ENCODE results near the gene SLC17A2. TPM values are rescaled to one million over a fixed set of nuclear protein-coding genes. Genes with fewer than 3 reads are reported as not detected.

Gene SLC17A2
- total and polyA plus RNA-seq, 2 of the 4 experiments (the other 2 are of a cell fraction), result not detected

DNA sequence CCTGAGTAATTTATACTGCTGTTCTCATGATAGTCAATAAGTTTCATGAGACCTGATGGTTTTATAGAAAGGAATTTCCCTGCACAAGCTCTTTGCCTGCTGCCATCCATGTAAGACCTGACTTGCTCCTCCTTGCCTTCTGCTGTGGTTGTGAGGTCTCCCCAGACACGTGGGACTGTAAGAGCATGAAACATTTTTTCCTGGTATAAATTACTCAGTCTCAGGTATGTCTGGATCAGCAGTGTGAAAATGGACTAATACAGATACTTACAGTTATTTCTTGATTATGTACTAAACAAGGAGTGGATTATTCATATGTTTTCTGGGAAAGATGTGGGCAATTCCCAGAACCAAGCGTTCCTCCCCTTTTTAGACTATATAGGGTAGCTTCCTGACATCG is 30.2 kb upstream of the SLC17A2 start:
- ChIA-PET CTCF (interaction anchor here (2.1 kb wide), 1 partner anchor 31 kb away, joined by 12 read pairs; no protein-coding TSS in a partner anchor), POLR2A (ENCODE audit: unreplicated experiment) (no interaction called here)
- Histone ChIP-seq H3K14ac (replicated peaks; ENCODE audit: low read depth, low read length) (no peak overlapping the region), H3K56ac (ENCODE audit: extremely low read depth, insufficient read depth, low read length) (no peak overlapping the region), H3K4ac (ENCODE audit: low read depth, low read length) (no peak overlapping the region), H2BK120ac (ENCODE audit: low read depth, low read length) (no peak overlapping the region), H2BK5ac (ENCODE audit: low read depth, low read length, poor library complexity, severe bottlenecking) (no peak overlapping the region), H2AK5ac (ENCODE audit: low read depth, low read length) (no peak overlapping the region), H3K4me1 (ENCODE audit: control insufficient read depth, insufficient read depth, low read length) (peaks cover 12% of the 10 kb centered on the region), H4K20me1 (ENCODE audit: insufficient read depth, low read length) (no peaks in the 10 kb centered on the region), H2BK15ac (ENCODE audit: low read depth, low read length) (no peak overlapping the region), H3K9me1 (ENCODE audit: insufficient read depth, low read length) (no peaks in the 10 kb centered on the region), H3K9ac (ENCODE audit: low read depth, low read length) (no peak overlapping the region), H4K91ac (ENCODE audit: insufficient read depth, low read depth, low read length) (no peak overlapping the region), H2AK9ac (replicated peaks; ENCODE audit: low read depth, low read length, poor library complexity) (no peak overlapping the region), H3K4me3 (ENCODE audit: insufficient read depth, low read depth, low read length) (no peak overlapping the region), H3K79me1 (ENCODE audit: low read depth in 1 of 2, low read length in 2 of 2) (peaks cover 3 to 17% of the 10 kb centered on the region in 2 experiments; a peak in 2 of 4 replicates), H4K5ac (ENCODE audit: low read depth, low read length) (no peak overlapping the region), H2BK20ac (ENCODE audit: low read depth, low read length) (no peak overlapping the region), H3K27me3 (ENCODE audit: control insufficient read depth, insufficient read depth, low read length) (no peaks in the 10 kb centered on the region), H4K8ac (ENCODE audit: low read depth in 2 of 2, low read length in 2 of 2) (no peak overlapping the region), H3K4me2 (ENCODE audit: low read depth, low read length) (no peak overlapping the region), H3K23ac (ENCODE audit: low read depth, low read length) (no peak overlapping the region), H3K18ac (ENCODE audit: low read depth, low read length) (no peak overlapping the region), H3K36me3 (ENCODE audit: control insufficient read depth, insufficient read depth, low read length) (peaks cover 2% of the 10 kb centered on the region; the same call in 1 of the 2 replicates), H3K9me3 (ENCODE audit: control insufficient read depth, insufficient read depth, low read length) (no peaks in the 10 kb centered on the region), H3K27ac (ENCODE audit: insufficient read depth, low read length) (no peak overlapping the region), H2AFZ (replicated peaks; ENCODE audit: low read length, poor library complexity) (no peak overlapping the region)
- no peak for TF ChIP-seq POLR2A (IDR thresholded peaks at IDR 0.05; ENCODE audit: low read depth, low read length)
- TF ChIP-seq, protein P1, sequence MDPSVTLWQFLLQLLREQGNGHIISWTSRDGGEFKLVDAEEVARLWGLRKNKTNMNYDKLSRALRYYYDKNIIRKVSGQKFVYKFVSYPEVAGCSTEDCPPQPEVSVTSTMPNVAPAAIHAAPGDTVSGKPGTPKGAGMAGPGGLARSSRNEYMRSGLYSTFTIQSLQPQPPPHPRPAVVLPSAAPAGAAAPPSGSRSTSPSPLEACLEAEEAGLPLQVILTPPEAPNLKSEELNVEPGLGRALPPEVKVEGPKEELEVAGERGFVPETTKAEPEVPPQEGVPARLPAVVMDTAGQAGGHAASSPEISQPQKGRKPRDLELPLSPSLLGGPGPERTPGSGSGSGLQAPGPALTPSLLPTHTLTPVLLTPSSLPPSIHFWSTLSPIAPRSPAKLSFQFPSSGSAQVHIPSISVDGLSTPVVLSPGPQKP (IDR thresholded peaks at IDR 0.05; ENCODE audit: borderline replicate concordance, low read depth, low read length), result no peak
- TF ChIP-seq RCOR1 (IDR thresholded peaks at IDR 0.05; ENCODE audit: insufficient replicate concordance, low read length), result no peak
- no peak for TF ChIP-seq NFE2L2 (IDR thresholded peaks at IDR 0.05; ENCODE audit: low read depth, low read length)
- no peak for TF ChIP-seq BHLHE40 (IDR thresholded peaks at IDR 0.05; ENCODE audit: low read depth, low read length)
- no peak for TF ChIP-seq MXI1 (IDR thresholded peaks at IDR 0.05; ENCODE audit: borderline replicate concordance, low read depth, low read length)
- no peak for TF ChIP-seq FOS (IDR thresholded peaks at IDR 0.05; ENCODE audit: low read depth, low read length)
- TF ChIP-seq, protein P2, sequence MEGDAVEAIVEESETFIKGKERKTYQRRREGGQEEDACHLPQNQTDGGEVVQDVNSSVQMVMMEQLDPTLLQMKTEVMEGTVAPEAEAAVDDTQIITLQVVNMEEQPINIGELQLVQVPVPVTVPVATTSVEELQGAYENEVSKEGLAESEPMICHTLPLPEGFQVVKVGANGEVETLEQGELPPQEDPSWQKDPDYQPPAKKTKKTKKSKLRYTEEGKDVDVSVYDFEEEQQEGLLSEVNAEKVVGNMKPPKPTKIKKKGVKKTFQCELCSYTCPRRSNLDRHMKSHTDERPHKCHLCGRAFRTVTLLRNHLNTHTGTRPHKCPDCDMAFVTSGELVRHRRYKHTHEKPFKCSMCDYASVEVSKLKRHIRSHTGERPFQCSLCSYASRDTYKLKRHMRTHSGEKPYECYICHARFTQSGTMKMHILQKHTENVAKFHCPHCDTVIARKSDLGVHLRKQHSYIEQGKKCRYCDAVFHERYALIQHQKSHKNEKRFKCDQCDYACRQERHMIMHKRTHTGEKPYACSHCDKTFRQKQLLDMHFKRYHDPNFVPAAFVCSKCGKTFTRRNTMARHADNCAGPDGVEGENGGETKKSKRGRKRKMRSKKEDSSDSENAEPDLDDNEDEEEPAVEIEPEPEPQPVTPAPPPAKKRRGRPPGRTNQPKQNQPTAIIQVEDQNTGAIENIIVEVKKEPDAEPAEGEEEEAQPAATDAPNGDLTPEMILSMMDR (conservative IDR thresholded peaks at IDR 0.05; ENCODE audit: low read depth, low read length), result no peak
- TF ChIP-seq, protein P3, sequence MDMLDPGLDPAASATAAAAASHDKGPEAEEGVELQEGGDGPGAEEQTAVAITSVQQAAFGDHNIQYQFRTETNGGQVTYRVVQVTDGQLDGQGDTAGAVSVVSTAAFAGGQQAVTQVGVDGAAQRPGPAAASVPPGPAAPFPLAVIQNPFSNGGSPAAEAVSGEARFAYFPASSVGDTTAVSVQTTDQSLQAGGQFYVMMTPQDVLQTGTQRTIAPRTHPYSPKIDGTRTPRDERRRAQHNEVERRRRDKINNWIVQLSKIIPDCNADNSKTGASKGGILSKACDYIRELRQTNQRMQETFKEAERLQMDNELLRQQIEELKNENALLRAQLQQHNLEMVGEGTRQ (IDR thresholded peaks at IDR 0.05; ENCODE audit: low read depth, low read length), result no peak
- no peak for TF ChIP-seq CHD1 (IDR thresholded peaks at IDR 0.05; ENCODE audit: low read depth, low read length)
- intact Hi-C loops (cut with micrococcal nuclease) (no loop called here), in situ Hi-C loops (cut with MboI; ENCODE audit: low sequenced_read_pairs) (no loop called here), dilution Hi-C loops (cut with HindIII; ENCODE audit: low sequenced_read_pairs, unreplicated experiment) (no loop called here)
- ATAC-seq (ENCODE audit: low read depth), result no peak
- BruUV-seq (replicated peaks), result no TSS peak
- no peak for DNase-seq
- no CpG with 5 or more reads among the region's 3 CpGs for WGBS, 2 experiments (ENCODE audit: extremely low coverage in 2 of 2, insufficient read length in 1 of 2)

Data from IMR-90 (cell line).